K562 (cell line): ENCODE results near the gene TSTD1.

ENCODE experiments used
- CEBPB ChIP-seq: fragments of 450-650 bp; IDR thresholded peaks from 2 replicates; pipeline ENCODE4 v1.6.1; 2016; ENCODE audit warnings: missing genetic modification characterization, missing compliant biosample characterization
- MBD2 ChIP-seq: sonication (generic); IDR thresholded peaks from 2 replicates; pipeline ENCODE4 v1.6.1; 2016; ENCODE audit warnings: low read depth, borderline replicate concordance
- NFRKB ChIP-seq: fragments of 450-650 bp; IDR thresholded peaks from 2 replicates; pipeline ENCODE4 v1.6.1; 2016; ENCODE audit warnings: low read depth
- SMARCA4 ChIP-seq: fragments of 450-650 bp; IDR thresholded peaks from 2 replicates; pipeline ENCODE4 v1.6.1; 2016
- ZNF324 ChIP-seq: fragments of 250-450 bp; sonication (Bioruptor Pico); IDR thresholded peaks from 2 replicates; pipeline ENCODE4 v1.4.0; 2020; ENCODE audit warnings: mild to moderate bottlenecking
- ZNF707 ChIP-seq: fragments of 250-450 bp; sonication (Bioruptor Pico); conservative IDR thresholded peaks from 2 replicates; pipeline ENCODE4 v1.8.0; 2022; ENCODE audit warnings: inconsistent platforms, mild to moderate bottlenecking, moderate library complexity
- ZZZ3 ChIP-seq: fragments of 450-650 bp; IDR thresholded peaks from 2 replicates; pipeline ENCODE4 v1.6.1; 2016; ENCODE audit warnings: antibody characterized with exemption, mild to moderate bottlenecking, moderate library complexity
- TF ChIP-seq, protein P1 (sequence below): sonication (generic); formaldehyde crosslinking; IDR thresholded peaks from 2 replicates; pipeline ENCODE4 v1.9.0; 2022; ENCODE audit warnings: mild to moderate bottlenecking, missing genetic modification reagents
- TF ChIP-seq, protein P2 (sequence below), 3 experiments: IDR thresholded peaks in 2 of 3; conservative IDR thresholded peaks in 1 of 3; 2 replicates each; pipeline ENCODE4 v1.5.1; 2011 to 2012; ENCODE audit warnings: low read length in 3 of 3, mild to moderate bottlenecking in 3 of 3, control low read depth in 2 of 3, improper control_type of control experiment in 1 of 3, inconsistent platforms in 1 of 3, low read depth in 1 of 3, mixed read lengths in 1 of 3, moderate library complexity in 1 of 3; ENCODE audit not compliant: insufficient read depth in 2 of 3
- TF ChIP-seq, protein P3 (sequence below): sonication (generic); formaldehyde crosslinking; IDR thresholded peaks from 2 replicates; pipeline ENCODE4 v1.9.0; 2022; ENCODE audit warnings: mild to moderate bottlenecking, missing genetic modification reagents
- TF ChIP-seq, protein P4 (sequence below): fragments of 450-650 bp; IDR thresholded peaks from 2 replicates; pipeline ENCODE4 v1.6.1; 2014; ENCODE audit warnings: low read depth, mild to moderate bottlenecking, moderate library complexity, borderline replicate concordance

DNA sequence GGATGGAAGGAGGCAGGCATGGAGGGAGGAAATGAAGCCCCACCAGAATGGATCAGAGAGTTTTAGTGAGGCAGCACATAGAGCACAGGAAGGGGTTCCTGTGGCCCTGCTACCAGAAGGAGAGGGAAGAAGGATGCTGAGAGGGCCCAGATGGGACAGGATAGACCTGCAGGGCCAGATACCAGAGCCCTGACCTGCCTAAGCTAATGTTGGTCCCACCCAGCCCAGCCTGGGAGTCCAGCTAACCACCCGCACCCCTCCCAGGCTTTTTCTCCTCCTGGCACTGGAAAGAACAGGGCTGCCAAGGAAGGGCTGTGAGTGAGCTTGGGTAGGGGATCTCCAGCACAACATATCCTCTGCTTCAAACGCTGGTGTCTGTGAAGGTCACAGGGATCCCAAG lies 43.7 kb upstream of the TSTD1 start:
- TF ChIP-seq CEBPB = no peak
- no peak for TF ChIP-seq ZZZ3
- no peak for TF ChIP-seq NFRKB
- TF ChIP-seq, protein P1, sequence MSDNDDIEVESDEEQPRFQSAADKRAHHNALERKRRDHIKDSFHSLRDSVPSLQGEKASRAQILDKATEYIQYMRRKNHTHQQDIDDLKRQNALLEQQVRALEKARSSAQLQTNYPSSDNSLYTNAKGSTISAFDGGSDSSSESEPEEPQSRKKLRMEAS (CRISPR knock-in tag) = no peak
- TF ChIP-seq, protein P2, sequence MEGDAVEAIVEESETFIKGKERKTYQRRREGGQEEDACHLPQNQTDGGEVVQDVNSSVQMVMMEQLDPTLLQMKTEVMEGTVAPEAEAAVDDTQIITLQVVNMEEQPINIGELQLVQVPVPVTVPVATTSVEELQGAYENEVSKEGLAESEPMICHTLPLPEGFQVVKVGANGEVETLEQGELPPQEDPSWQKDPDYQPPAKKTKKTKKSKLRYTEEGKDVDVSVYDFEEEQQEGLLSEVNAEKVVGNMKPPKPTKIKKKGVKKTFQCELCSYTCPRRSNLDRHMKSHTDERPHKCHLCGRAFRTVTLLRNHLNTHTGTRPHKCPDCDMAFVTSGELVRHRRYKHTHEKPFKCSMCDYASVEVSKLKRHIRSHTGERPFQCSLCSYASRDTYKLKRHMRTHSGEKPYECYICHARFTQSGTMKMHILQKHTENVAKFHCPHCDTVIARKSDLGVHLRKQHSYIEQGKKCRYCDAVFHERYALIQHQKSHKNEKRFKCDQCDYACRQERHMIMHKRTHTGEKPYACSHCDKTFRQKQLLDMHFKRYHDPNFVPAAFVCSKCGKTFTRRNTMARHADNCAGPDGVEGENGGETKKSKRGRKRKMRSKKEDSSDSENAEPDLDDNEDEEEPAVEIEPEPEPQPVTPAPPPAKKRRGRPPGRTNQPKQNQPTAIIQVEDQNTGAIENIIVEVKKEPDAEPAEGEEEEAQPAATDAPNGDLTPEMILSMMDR (IDR thresholded peaks at IDR 0.05 in 2 of 3, conservative IDR thresholded peaks at IDR 0.05 in 1 of 3; ENCODE audit: insufficient read depth in 2 of 3, low read depth in 1 of 3, low read length in 3 of 3) = no peak
- no peak for TF ChIP-seq MBD2
- TF ChIP-seq ZNF707 (CRISPR knock-in tag) = no peak
- TF ChIP-seq ZNF324 (CRISPR knock-in tag) = no peak
- TF ChIP-seq, protein P3, sequence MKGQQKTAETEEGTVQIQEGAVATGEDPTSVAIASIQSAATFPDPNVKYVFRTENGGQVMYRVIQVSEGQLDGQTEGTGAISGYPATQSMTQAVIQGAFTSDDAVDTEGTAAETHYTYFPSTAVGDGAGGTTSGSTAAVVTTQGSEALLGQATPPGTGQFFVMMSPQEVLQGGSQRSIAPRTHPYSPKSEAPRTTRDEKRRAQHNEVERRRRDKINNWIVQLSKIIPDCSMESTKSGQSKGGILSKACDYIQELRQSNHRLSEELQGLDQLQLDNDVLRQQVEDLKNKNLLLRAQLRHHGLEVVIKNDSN (CRISPR knock-in tag) = no peak
- TF ChIP-seq, protein P4, sequence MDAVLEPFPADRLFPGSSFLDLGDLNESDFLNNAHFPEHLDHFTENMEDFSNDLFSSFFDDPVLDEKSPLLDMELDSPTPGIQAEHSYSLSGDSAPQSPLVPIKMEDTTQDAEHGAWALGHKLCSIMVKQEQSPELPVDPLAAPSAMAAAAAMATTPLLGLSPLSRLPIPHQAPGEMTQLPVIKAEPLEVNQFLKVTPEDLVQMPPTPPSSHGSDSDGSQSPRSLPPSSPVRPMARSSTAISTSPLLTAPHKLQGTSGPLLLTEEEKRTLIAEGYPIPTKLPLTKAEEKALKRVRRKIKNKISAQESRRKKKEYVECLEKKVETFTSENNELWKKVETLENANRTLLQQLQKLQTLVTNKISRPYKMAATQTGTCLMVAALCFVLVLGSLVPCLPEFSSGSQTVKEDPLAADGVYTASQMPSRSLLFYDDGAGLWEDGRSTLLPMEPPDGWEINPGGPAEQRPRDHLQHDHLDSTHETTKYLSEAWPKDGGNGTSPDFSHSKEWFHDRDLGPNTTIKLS = no peak
- no peak for TF ChIP-seq SMARCA4
